MM.1S (cell line): ENCODE results near the gene SLC40A1.

Source experiments
- DNase-seq: peaks from one replicate; pipeline ENCODE4 v3.0.0-alpha.2; 2015
- H2AFZ ChIP-seq: fragments of 300-600 bp; sonication (generic); 2 replicates; pipeline ENCODE4 v1.6.0; 2016; ENCODE audit warnings: antibody characterized with exemption, low read length
- H3F3A ChIP-seq: fragments of 300-600 bp; sonication (generic); 2 replicates; pipeline ENCODE4 v1.6.1; 2016; ENCODE audit warnings: mild to moderate bottlenecking, antibody characterized with exemption, low read length, moderate library complexity, mixed read lengths; ENCODE audit not compliant: insufficient read depth
- H3K27ac ChIP-seq: fragments of 300-600 bp; sonication (generic); 2 replicates; pipeline ENCODE4 v1.5.1; 2016; ENCODE audit warnings: mild to moderate bottlenecking, low read length
- H3K27me3 ChIP-seq: fragments of 300-600 bp; sonication (generic); replicated peaks from 2 replicates; pipeline ENCODE4 v1.6.0; 2016; ENCODE audit warnings: low read length; ENCODE audit not compliant: insufficient read depth
- H3K36me3 ChIP-seq: fragments of 300-600 bp; sonication (generic); replicated peaks from 2 replicates; pipeline ENCODE4 v1.6.1; 2016; ENCODE audit warnings: mild to moderate bottlenecking, low read length, mixed read lengths; ENCODE audit not compliant: insufficient read depth
- H3K4me1 ChIP-seq: fragments of 300-600 bp; sonication (generic); 2 replicates; pipeline ENCODE4 v1.6.1; 2016; ENCODE audit warnings: low read length, mixed read lengths
- H3K4me2 ChIP-seq: fragments of 300-600 bp; sonication (generic); 2 replicates; pipeline ENCODE4 v1.6.0; 2016; ENCODE audit warnings: low read depth, low read length
- H3K4me3 ChIP-seq: fragments of 300-600 bp; sonication (generic); 2 replicates; pipeline ENCODE4 v1.5.1; 2016; ENCODE audit warnings: low read length, mixed read lengths
- H3K79me2 ChIP-seq: fragments of 300-600 bp; sonication (generic); 2 replicates; pipeline ENCODE4 v1.6.1; 2016; ENCODE audit warnings: mixed run types, low read length, mixed read lengths
- H3K9ac ChIP-seq: fragments of 300-600 bp; sonication (generic); 2 replicates; pipeline ENCODE4 v1.6.1; 2016; ENCODE audit warnings: low read length, mixed read lengths
- H3K9me2 ChIP-seq: fragments of 300-600 bp; sonication (generic); replicated peaks from 2 replicates; pipeline ENCODE4 v1.6.1; 2016; ENCODE audit warnings: mild to moderate bottlenecking, low read length, mixed read lengths; ENCODE audit not compliant: insufficient read depth
- H3K9me3 ChIP-seq: fragments of 300-600 bp; sonication (generic); replicated peaks from 2 replicates; pipeline ENCODE4 v1.6.1; 2016; ENCODE audit warnings: mild to moderate bottlenecking, low read length, mixed read lengths; ENCODE audit not compliant: insufficient read depth
- H4K20me1 ChIP-seq: fragments of 300-600 bp; sonication (generic); 2 replicates; pipeline ENCODE4 v1.6.1; 2016; ENCODE audit warnings: mild to moderate bottlenecking, low read length, moderate library complexity, mixed read lengths; ENCODE audit not compliant: insufficient read depth
- EZH2 ChIP-seq: fragments of 300-600 bp; sonication (generic); optimal IDR thresholded peaks from 2 replicates; pipeline ENCODE3; 2017; ENCODE audit warnings: low read depth, mild to moderate bottlenecking, antibody characterized with exemption, low read length, mixed read lengths
- EZH2phosphoT487 ChIP-seq: fragments of 300-600 bp; sonication (generic); IDR thresholded peaks from 2 replicates; pipeline ENCODE4 v1.6.1; 2018; ENCODE audit warnings: antibody characterized with exemption, low read length
- TF ChIP-seq, protein P1 (sequence below): fragments of 300-600 bp; sonication (generic); IDR thresholded peaks from 2 replicates; pipeline ENCODE4 v1.5.1; 2016; ENCODE audit warnings: antibody characterized with exemption, low read length, mixed read lengths

The SLC40A1 gene

DNA sequence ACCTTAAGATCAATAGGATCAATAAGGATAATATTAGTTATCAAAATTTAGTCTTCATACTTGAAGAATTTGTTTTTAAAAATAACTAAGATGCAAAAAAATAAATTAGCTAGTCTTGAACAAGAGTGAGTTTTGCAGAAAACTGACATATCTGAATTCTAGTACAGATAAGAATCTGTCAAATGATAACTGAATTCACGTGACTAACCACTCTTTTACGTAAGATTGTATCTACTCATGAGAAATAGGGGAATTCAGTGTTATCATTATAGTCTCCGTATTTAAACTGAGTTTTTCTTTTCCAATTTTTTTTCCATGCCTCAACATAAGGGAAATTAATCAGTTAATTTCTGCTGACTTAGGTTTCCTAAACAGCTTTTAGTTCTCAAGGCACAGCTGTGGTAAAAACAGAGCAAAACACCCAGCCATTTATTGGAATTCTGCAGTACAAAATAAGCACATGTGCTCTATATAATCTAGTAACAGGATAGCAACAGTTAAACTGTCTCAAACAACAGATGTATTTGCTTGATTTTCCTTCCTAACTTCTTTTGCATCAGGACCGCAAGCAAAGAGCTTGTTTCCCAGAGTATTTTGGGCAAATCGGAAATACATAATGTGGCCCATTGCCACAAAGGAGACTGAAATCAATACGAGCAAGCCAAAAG is 19.1 kb downstream of the SLC40A1 start:
- H3K9me3 ChIP-seq: no peaks in the 10 kb centered on the region
- H4K20me1 ChIP-seq: no peaks in the 10 kb centered on the region
- H3K27me3 ChIP-seq: no peaks in the 10 kb centered on the region
- H3K9me2 ChIP-seq: no peaks in the 10 kb centered on the region
- no peak overlapping the region for H2AFZ ChIP-seq
- no peak overlapping the region for H3K9ac ChIP-seq
- no peaks in the 10 kb centered on the region for H3F3A ChIP-seq
- no peak overlapping the region for H3K4me2 ChIP-seq
- H3K79me2 ChIP-seq: no peaks in the 10 kb centered on the region
- no peak for TF ChIP-seq EZH2
- TF ChIP-seq, protein P1, sequence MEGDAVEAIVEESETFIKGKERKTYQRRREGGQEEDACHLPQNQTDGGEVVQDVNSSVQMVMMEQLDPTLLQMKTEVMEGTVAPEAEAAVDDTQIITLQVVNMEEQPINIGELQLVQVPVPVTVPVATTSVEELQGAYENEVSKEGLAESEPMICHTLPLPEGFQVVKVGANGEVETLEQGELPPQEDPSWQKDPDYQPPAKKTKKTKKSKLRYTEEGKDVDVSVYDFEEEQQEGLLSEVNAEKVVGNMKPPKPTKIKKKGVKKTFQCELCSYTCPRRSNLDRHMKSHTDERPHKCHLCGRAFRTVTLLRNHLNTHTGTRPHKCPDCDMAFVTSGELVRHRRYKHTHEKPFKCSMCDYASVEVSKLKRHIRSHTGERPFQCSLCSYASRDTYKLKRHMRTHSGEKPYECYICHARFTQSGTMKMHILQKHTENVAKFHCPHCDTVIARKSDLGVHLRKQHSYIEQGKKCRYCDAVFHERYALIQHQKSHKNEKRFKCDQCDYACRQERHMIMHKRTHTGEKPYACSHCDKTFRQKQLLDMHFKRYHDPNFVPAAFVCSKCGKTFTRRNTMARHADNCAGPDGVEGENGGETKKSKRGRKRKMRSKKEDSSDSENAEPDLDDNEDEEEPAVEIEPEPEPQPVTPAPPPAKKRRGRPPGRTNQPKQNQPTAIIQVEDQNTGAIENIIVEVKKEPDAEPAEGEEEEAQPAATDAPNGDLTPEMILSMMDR: no peak
- no peak for TF ChIP-seq EZH2phosphoT487
- H3K27ac ChIP-seq: no peak overlapping the region
- no peak for DNase-seq
- 0 out of 2 replicates have a peak, but pooled peaks cover 4% of the 10 kb centered on the region for H3K4me1 ChIP-seq
- H3K4me3 ChIP-seq: no peak overlapping the region
- no peaks in the 10 kb centered on the region for H3K36me3 ChIP-seq

DNA sequence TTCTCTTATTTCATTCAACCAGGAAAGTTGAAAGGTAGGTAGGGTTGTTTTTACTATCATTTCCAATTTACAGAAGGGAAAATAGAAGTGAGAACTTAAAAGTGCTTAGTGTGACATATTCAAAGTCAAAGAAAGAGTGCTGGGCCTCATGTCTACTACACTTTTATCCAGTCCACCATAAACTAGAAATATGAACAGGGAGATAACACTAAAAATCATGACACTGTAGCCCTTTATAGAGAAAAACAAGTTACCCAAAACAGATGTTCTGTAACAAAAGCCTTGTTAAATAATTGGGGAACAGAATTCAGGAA is 20.4 kb downstream of the SLC40A1 start:
- H3K9me3 ChIP-seq: no peaks in the 10 kb centered on the region
- TF ChIP-seq EZH2 (no peak), EZH2phosphoT487 (no peak)
- TF ChIP-seq, protein P1: no peak
- no peaks in the 10 kb centered on the region for H4K20me1 ChIP-seq
- H3K4me2 ChIP-seq: no peak overlapping the region
- H3K36me3 ChIP-seq: no peaks in the 10 kb centered on the region
- H3F3A ChIP-seq: no peaks in the 10 kb centered on the region
- DNase-seq: no peak
- H3K4me1 ChIP-seq: 0 out of 2 replicates have a peak, but pooled peaks cover 4% of the 10 kb centered on the region
- no peak overlapping the region for H3K27ac ChIP-seq
- no peak overlapping the region for H3K9ac ChIP-seq
- no peak overlapping the region for H3K4me3 ChIP-seq
- no peak overlapping the region for H2AFZ ChIP-seq
- no peaks in the 10 kb centered on the region for H3K79me2 ChIP-seq
- H3K27me3 ChIP-seq: no peaks in the 10 kb centered on the region
- no peaks in the 10 kb centered on the region for H3K9me2 ChIP-seq

DNA sequence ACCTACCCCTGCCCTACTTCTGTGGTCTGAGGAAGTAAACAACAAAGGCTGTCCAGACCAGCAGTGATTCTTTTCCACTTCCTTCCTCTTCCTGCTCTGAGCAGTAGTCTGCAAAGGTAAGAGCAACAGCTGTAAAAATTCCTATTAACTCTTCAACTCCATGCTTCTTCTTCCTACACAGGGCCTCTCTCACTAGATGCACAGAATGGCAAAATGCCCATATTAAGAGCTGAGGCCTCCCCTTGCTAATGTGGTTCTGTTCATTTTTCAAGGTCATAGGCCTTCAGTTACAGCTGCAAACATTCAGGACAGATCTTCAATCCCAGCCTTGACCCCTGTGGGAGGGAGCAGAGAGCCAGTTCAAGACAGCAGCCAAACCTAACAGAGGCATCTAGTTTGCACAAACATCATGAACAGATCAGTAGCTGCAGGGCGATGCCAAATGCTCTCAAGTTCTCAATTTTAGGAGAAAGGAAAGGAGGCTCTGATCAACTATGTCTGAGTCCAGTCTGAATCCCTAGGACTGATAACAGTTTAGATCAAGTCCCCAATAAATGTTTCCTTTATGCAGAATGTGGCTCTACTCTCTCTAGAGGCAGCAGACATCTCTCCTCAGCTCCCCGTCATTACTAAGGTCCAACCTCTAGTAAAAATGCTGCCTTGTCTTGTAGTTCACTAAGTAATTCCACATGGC is 20.9 kb downstream of the SLC40A1 start:
- Histone ChIP-seq H3K36me3 (no peaks in the 10 kb centered on the region), H2AFZ (no peak overlapping the region), H3K9me3 (no peaks in the 10 kb centered on the region), H3F3A (no peaks in the 10 kb centered on the region), H4K20me1 (no peaks in the 10 kb centered on the region), H3K79me2 (no peaks in the 10 kb centered on the region), H3K9me2 (no peaks in the 10 kb centered on the region), H3K4me3 (no peak overlapping the region), H3K4me2 (no peak overlapping the region), H3K9ac (no peak overlapping the region), H3K27me3 (no peaks in the 10 kb centered on the region), H3K4me1 (0 out of 2 replicates have a peak, but pooled peaks cover 4% of the 10 kb centered on the region), H3K27ac (no peak overlapping the region)
- TF ChIP-seq EZH2: no peak
- TF ChIP-seq, protein P1: no peak
- no peak for TF ChIP-seq EZH2phosphoT487
- no peak for DNase-seq
